Globus pallidus (tissue), 1 donor: Measurements from ENCODE around the gene CACNA2D2.

Experiments used
- DNase-seq: peaks from one replicate; pipeline ENCODE4 v3.0.0-alpha.2; 2015; ENCODE audit warnings: low spot score

The CACNA2D2 gene

DNA sequence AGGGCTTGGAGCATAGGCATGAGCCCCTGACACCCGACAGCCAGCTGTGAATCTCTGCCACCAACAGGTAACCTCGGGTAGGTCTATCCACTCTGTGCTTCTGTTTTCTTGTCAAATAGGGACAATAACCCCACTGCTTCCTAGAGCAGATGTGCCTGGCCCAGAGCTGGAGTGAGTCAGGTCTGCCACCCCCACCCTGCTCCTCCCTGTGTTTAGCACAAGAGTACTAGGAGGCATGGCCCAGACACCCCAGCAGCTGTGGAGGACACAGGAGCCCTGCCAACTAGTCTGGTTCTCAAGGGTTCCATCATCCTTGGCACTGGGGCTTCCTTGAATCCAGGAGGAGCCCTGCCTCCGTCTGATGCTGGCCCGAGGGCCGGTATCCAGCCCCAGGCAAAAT, 110.4 kb downstream of the CACNA2D2 start:
- no peak for DNase-seq

DNA sequence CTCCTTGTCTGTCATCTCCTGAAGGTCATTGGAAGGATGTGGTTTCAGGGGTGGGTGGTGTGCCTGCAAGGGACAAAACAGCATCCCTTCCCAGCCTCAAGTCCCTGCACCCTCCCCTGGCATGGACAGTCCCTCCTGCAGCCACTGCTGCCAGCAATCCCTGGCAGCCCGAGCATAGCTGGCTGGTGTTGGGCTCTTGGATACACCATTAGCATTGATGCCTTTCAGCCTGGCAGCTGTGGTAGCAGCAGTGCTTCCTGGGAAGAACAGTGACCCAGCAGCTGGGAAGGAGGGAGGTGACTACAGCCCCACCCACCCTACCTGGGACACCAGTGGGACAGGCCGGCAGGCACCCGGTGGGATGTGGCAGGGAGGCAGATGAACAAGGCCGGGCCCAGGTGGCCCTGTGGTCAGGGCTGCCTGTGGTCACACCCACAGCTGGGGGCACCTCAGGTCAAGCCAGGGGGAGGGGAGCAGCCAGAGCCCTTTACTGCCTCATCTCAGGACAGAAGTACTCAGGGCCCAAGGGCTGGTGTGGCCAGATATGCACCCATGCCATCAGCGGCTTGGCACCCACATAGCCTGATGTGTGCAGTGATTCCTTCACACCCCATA, 111.2 kb downstream of the CACNA2D2 start:
- peak; percentile 31 for DNase-seq

DNA sequence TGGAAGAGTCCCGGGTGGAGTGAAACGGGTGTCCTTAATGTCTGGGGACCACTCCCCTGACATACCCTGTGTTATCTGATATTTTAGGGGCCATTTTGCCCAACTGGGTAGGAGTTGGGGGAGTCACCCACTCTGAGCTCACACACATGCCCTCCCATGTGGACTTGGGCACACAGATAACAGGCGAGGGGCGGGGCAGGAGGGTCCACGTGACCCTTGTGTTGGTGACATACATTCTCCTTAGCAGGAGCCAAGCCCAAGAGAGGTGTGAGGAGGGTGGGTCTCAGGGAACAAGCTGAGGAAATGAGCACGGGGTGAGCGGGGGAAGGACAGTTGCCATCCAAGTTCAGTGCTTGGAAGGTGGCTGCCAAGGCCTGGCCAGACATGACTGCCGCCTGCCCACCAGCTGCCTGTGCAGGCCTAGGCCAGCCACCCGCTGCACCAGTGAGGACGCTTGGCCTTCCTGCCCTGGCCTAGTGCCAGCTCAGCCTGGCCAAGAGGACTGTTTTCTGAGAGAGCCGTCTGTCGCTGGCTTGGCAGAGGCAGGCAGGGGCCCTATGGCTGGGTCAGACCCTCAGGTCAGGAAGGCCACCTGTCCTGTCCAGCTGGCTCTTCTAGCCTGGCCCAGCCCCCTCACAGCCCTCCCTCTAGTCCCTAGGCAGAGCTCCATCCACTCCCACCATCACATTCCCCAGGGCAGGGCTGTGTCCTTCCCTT, 112.8 kb downstream of the CACNA2D2 start:
- peak; percentile 24 for DNase-seq

DNA sequence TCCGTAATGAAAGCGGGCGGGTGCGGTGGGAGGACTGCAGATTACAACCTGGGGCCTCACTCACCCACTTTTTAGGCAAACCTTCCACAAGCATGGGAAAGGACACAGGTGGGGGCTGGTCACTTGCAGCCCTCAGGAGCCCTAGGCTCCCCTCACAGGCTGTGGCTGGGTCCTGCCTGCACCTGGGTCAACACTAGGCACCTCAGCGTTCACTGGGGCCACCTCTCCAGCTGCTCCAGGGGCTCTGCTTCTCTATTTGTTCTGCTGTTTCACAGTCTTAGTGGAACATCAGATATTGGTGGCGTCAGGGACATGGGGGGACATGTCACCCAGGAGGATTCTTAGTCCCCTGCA, 114.0 kb downstream of the CACNA2D2 start:
- DNase-seq = no peak

- DNase-seq = no peak
Observed at GRCh38 chr3:50388720-50389413, 114.6 kb downstream of the CACNA2D2 start.

- no peak for DNase-seq
Observed at GRCh38 chr3:50388016-50388719, 115.3 kb downstream of the CACNA2D2 start.

DNA sequence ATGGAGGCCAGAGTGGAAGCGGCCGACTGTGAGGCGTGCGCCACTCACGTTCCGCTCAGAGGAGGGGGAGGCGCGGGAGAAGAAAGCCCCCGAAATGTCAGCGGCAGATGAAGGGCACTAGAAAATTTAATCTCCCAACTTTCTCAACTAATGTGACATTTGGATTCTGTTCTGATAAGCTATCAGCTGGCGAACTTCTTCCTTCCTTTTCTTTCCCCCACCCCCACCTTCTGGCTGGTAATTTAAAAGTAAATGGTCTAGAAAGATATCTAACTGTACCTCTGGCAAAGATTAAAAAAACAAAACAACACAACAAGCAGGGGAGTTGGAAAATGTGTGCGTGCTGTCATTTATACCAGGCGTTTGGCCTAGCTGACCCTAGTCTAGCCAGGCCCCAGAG, 117.7 kb downstream of the CACNA2D2 start:
- no peak for DNase-seq

GRCh38 chr3:50383750-50384149, 119.7 kb downstream of the CACNA2D2 start:
- DNase-seq = no peak

DNA sequence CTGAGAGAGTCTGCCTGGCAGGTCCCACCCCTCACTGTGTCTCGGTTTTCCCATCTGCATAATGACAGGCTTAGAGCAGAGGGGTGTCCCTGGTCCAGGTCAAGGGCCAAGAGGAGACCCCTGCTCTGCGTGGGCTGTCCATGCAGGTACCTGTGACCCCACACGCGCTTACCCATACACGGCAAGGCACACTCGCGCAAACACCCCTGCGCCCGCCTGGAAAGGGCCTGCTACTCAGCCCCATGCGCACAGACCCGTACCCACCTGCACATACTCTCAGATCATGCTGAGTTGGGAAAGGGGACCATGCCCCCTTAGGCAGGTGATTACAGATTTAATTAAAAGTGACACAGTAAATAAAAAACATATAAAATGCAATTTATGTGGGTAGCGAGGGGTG, 120.7 kb downstream of the CACNA2D2 start:
- DNase-seq = no peak

DNA sequence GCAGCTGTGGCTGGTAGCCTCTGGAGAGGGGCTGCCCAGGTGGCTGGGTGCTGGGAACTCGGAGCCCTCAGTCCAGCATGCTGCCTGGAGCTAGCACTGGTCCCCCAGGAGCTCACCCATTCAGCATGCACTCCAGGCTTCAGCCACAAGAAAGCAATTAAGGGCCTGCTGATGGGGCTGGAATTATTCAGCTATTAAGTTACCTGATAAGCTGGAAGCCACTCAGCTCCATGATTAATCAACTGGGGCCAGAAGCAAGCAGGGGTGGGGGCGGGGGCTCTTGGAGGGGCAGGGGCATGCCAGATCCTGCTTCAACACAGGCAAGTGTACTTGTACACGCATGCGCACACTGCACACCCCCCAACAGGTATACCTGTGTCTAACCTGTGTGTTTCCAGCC, 122.1 kb downstream of the CACNA2D2 start:
- no peak for DNase-seq

DNA sequence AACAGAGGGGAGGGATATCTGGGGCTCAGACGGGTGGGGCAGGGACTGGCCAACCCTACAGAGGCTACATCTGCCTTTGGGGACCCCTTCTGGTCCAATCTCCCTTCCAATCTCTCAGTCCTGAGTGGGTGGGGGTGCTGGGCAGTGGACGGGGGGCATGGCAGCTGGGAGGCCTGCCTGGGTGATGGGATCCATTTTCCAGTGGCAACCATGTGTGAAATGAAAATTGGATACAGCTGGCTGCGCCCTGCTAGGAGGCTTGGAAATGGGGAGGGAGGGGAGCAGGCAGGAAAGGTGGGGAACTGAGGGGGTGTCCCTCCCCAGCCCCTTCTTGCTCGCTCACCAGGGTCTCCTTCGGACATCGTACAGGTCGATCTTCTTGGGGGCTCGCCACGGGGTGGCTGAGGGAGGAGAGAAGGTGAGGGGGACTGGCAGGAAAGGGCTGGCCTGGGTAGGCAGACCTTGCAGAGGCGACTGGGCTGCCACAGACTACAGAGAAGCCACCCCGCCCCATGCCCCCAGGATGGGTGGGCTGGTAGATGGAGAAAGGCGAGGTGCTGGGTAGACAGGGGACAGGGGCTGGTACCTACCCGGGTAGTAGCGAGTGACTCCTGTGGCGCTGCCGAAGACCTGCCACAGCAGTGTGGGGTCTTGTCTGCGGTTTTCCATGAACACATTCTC, 122.9 kb downstream of the CACNA2D2 start:
- no peak for DNase-seq

DNA sequence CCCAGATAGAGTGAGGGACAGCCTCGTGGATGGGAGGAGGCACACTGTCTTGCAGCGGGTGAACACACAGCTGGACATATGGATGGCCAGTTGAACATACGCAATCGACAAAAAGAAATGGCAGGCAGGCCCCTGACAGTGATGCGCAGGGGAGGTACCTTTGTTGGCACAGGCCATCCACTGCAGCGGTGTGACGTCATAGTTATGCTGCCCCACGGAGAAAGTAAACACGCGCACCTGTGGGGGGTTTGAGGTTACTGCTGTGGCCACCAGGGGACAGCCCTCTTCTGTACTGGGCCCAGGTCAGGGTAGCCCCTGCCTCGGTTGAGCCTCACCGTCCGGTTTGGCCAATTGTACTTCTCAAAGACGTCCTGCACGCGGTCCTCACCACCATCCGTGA, 124.7 kb downstream of the CACNA2D2 start:
- no peak for DNase-seq

DNA sequence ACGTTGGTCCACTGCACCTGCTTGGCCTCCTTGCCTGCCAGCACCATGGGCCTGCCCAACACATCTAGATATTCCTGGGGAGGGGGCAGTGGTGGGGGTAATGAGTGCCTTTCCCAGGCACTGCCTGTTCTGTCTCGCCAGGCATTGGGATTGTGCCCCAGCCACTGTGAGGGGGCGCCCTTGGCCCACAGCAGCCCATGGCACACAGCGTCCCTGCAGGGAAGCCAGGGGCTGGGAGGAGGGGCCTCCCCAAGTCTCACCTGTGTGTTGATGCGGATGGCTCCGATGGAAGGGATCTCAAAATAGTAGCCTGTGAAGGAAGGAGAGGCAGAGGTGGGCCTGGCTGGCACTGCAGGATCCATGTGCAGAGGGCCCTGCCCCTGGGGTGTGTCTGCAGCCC, 125.4 kb downstream of the CACNA2D2 start:
- no peak for DNase-seq

GRCh38 chr3:50375258-50375931, 128.0 kb downstream of the CACNA2D2 start:
- DNase-seq = no peak

DNA sequence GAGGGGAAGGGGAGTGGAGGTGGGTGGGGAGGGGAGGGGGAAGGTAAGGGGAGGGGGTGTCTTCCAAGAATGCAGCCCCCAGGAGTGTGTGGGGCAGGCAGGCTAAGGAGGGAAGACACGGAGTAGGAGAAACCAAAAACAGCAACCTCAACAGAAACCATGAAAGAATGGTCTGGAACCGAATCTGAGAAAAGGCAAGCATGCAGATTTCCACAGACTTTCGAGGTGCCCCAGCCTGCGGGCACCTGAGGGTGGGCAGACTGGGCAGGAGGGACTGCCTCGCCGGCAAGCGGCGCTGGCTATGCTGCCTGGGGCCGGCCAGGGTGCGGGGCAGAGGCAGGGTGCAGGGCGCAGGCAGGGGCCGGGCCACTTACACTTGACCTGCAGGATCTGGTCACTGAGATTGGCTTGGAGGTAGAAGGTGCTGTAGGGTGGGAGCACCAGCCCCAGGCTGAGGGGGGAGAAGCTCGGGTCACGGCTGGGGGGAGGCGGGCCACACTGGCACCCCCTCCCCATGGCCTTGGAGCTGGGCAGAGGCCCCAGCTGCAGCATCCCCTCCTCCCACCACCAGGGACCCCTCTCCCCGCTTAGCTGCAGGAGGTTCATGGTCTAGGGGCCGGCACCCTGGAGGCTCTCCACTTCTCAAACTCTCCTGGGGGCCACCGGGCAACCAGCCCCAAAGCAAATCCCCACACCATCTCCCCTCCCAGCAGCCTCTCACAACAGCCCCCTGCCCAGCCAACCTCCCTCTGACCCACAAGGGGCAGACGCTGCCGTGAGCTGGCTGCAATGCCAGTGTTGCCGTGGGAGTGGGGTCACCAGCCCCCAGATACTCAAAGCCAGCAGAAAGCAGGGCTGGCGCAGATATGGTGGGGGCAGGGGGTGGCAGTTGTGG, 128.8 kb downstream of the CACNA2D2 start:
- DNase-seq = no peak

GRCh38 chr3:50373146-50374051, 130.0 kb downstream of the CACNA2D2 start:
- no peak for DNase-seq

DNA sequence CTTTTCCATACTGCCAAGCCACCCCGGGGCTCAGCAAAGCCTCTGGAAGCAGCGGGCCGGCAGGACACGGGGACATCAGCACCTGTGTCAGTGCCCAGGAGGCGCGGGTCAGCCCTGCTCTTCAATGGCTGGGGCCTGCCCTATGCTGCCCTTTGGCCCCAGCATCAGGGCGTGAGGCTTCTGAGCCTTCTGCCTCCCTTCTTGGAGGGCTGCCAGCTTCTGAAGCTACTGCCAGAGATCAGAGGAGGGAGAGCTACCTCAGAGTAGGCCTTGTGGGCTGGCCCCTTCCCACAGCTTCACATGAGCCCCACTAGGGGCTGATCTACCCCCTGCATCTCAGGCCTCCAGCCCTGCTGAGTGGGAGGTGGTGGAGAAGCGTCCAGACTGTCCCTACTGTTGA, 131.1 kb downstream of the CACNA2D2 start:
- DNase-seq = no peak

DNA sequence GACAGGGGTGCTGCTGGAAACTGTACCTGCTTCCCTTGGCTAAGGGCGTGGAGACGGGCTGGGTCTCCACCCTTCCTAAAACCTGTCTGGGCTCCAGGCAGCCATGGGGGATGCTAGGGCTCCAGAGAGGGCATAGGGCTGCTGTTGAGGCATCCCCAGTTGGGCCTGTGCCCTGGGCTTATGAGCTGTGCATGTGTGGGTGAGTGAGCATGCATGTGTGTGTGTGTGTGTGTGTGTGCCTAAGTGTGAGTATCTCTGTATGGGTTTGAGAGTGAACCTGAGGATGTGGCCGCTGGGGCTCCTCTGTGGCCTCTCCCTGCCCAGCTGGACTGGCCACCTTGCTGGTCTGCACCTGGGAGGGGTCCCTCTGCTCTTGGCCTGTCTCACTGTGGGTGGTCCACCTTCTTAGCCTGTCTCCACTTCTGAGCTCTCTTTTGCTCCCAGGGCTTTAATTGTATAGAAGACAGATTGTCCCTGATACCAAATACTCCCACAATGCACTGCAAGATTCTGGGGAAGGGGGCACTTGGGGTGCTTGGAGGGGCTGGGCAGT, 132.2 kb downstream of the CACNA2D2 start:
- DNase-seq = no peak

DNA sequence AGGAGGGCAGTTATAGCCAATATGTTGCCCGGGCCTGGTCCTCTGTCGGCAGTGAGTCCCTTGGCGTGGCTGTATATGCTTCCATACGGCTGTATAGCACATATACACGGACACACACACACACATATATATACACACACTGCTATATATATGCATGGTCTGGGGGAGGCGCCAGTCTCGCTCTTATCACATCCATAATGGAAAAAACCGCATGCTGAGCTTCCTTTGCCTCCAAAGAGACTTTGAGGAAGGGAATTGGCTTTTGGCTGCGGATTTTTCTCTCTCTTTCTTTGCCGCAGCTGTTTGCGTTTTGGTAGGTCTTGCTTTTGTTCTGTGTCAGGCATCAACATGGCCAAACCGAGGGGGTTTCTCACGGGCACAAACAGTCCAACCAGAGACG, 132.8 kb downstream of the CACNA2D2 start:
- DNase-seq = no peak
